AG09319 (cell line): ENCODE data around the gene CRABP2.

Source experiments
- DNase-seq: peaks from one replicate; pipeline ENCODE4 v3.0.0-alpha.2; 2010; ENCODE audit warnings: low read depth; ENCODE audit errors: extremely low read depth
- CTCF ChIP-seq: IDR thresholded peaks from 2 replicates; pipeline ENCODE4 v1.5.1; 2011; ENCODE audit warnings: low read depth, mild to moderate bottlenecking, inconsistent platforms, low read length, moderate library complexity

CRABP2 gene

GRCh38 chr1:156655904-156656516, 49.4 kb downstream of the CRABP2 start:
- no peak for DNase-seq
- TF ChIP-seq CTCF, result no peak

- no peak for DNase-seq
- TF ChIP-seq CTCF, result no peak
Observed at GRCh38 chr1:156655151-156655903, 50.1 kb downstream of the CRABP2 start.

GRCh38 chr1:156654700-156655099, 50.7 kb downstream of the CRABP2 start:
- no peak for TF ChIP-seq CTCF

GRCh38 chr1:156652992-156653355, 52.4 kb downstream of the CRABP2 start:
- no peak for TF ChIP-seq CTCF
- no peak for DNase-seq

More at GRCh38 chr1:156654700-156655099, 50.7 kb downstream of the CRABP2 start:
- no peak for DNase-seq

- DNase-seq, result no peak
- no peak for TF ChIP-seq CTCF
Observed at GRCh38 chr1:156652131-156652991, 53.0 kb downstream of the CRABP2 start.
